Stimulated activated CD4-positive, alpha-beta T cell treated with anti-CD3 and anti-CD28 coated beads, Interleukin-4, amount 100 ng/mL, for 24 hours (primary cell): ENCODE results near the gene PIR.

Source experiments
- DNase-seq: peaks from one replicate; pipeline ENCODE4 v3.0.0-alpha.2; 2020

Gene PIR

DNA sequence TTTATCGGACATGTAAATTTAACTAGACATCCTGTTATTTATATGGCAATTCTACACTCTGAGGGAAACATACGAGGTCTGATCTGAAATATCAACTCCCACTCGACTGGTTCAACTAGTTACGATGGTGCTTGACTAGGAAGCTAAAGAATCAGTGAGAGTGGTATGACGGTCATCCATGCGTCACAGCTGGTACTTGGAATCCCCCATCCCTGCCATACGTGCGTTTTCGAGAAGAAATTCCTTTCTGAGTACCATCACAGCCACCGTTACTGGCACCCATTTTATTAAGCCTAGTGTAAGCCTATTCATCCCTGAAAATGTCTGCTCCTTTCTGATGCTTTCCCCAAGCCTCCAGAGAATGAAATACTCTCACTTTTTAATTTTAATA lies 157.1 kb downstream of the PIR start:
- peak; percentile 34 for DNase-seq

GRCh38 chrX:15335135-15336022 lies 157.8 kb downstream of the PIR start, which contains the start of gene PIGA:
TSS of gene PIGA (minus strand) at chrX:15335523. CDS start at chrX:15331930, 3,593 bp downstream.
- peak; percentile 90 for DNase-seq
